HCT116 (cell line): Measurements from ENCODE around the gene TMEM266. TPM values are rescaled to one million over a fixed set of nuclear protein-coding genes. Genes with fewer than 3 reads are reported as not detected.

Experiments used
- ATAC-seq: fragments of 200-7000 bp; cut with Tn5 transposase; 2 replicates; pipeline ENCODE4 v1.9.1; 2020; ENCODE audit warnings: mild to moderate bottlenecking, moderate library complexity
- BruUV-seq: library from RNA; stranded (reverse); fragments of 400-500 nt; replicated peaks from 2 replicates; lab custom pipeline; 2021; lab: Mats Ljungman, UMichigan
- CTCF ChIA-PET: fragments of 300-600 bp; sonication (Branson Sonifier 250); formaldehyde crosslinking; loops from one replicate; lab custom pipeline; 2021; ENCODE audit warnings: antibody characterized with exemption; lab: Charles Lee
- POLR2A ChIA-PET: fragments of 300-600, 350-600 bp; sonication (Branson Sonifier 250); formaldehyde crosslinking; loops from one replicate; lab custom pipeline; 2021; ENCODE audit warnings: antibody characterized with exemption; lab: Charles Lee
- RAD21 ChIA-PET, 2 experiments: fragments of 300-600 bp; sonication (Branson Sonifier 250); formaldehyde crosslinking; loops; one replicate each; lab custom pipeline; 2023; ENCODE audit warnings: low total read pairs in 2 of 2; ENCODE audit not compliant: uncharacterized antibody in 2 of 2, unreplicated experiment in 2 of 2, low non-redundant PET in 1 of 2; lab: Charles Lee
- DNase-seq: peaks from one replicate; pipeline ENCODE4 v3.0.0-alpha.2; 2010; ENCODE audit warnings: low read depth, low spot score
- H2AFZ ChIP-seq: fragments of 200-600 bp; shearing (Covaris generic), sonication (generic); 2 replicates; pipeline ENCODE4 v1.6.1; 2017; ENCODE audit warnings: low read depth, mixed run types, mixed read lengths, antibody characterized with exemption, low read length; ENCODE audit not compliant: poor library complexity, severe bottlenecking
- H3K27ac ChIP-seq: 2 replicates; pipeline ENCODE4 v1.5.1; 2012; ENCODE audit warnings: low read depth, low read length
- H3K27me3 ChIP-seq: fragments of 200-600 bp; sonication (generic); 2 replicates; pipeline ENCODE4 v1.6.1; 2016; ENCODE audit warnings: mixed run types, low read length, mixed read lengths; ENCODE audit not compliant: insufficient read depth
- H3K36me3 ChIP-seq, 2 experiments: fragments of 200-500 bp in 1 of 2; fragments of 200-600 bp in 1 of 2; sonication (Bioruptor generic) in 1 of 2; sonication (generic) in 1 of 2; 2 replicates each; pipeline versions ENCODE4 v1.5.1 to v1.6.1; 2014 to 2016; ENCODE audit warnings: low read length in 2 of 2, inconsistent platforms in 1 of 2, mixed read lengths in 1 of 2, mixed run types in 1 of 2; ENCODE audit not compliant: insufficient read depth in 2 of 2, control insufficient read depth in 1 of 2
- H3K4me1 ChIP-seq, 2 experiments: fragments of 200-600 bp in 1 of 2; sonication (generic) in 1 of 2; 2 replicates each; pipeline versions ENCODE4 v1.5.1 to v1.6.1; 2012 to 2017; ENCODE audit warnings: low read length in 2 of 2, inconsistent platforms in 1 of 2, mild to moderate bottlenecking in 1 of 2, mixed read lengths in 1 of 2, mixed run types in 1 of 2, moderate library complexity in 1 of 2; ENCODE audit not compliant: insufficient read depth in 2 of 2, control insufficient read depth in 1 of 2
- H3K4me2 ChIP-seq: fragments of 200-600 bp; sonication (generic); 2 replicates; pipeline ENCODE4 v1.6.1; 2017; ENCODE audit warnings: mixed run types, low read length, mixed read lengths
- H3K4me3 ChIP-seq, 2 experiments: fragments of 200-600 bp in 1 of 2; sonication (generic) in 1 of 2; replicated peaks in 1 of 2; 2 replicates each; pipeline ENCODE4 v1.5.1; 2011 to 2016; ENCODE audit warnings: low read length in 2 of 2, control low read depth in 1 of 2, low read depth in 1 of 2, mild to moderate bottlenecking in 1 of 2, mixed read lengths in 1 of 2, mixed run types in 1 of 2
- H3K79me2 ChIP-seq: fragments of 200-600 bp; sonication (generic); 2 replicates; pipeline ENCODE4 v1.6.1; 2017; ENCODE audit warnings: mild to moderate bottlenecking, mixed run types, low read length, moderate library complexity, mixed read lengths; ENCODE audit not compliant: insufficient read depth
- H3K9ac ChIP-seq: fragments of 200-600 bp; sonication (generic); 2 replicates; pipeline ENCODE4 v1.6.1; 2016; ENCODE audit warnings: low read length, mixed read lengths
- H3K9me2 ChIP-seq: fragments of 200-600 bp; sonication (generic), shearing (Covaris generic); 2 replicates; pipeline ENCODE4 v1.6.1; 2017; ENCODE audit warnings: mixed run types, mild to moderate bottlenecking, moderate library complexity; ENCODE audit not compliant: insufficient read depth
- H3K9me3 ChIP-seq, 2 experiments: fragments of 200-500 bp in 1 of 2; fragments of 200-600 bp in 1 of 2; sonication (Bioruptor generic) in 1 of 2; sonication (generic) in 1 of 2; 2 replicates each; pipeline ENCODE4 v1.6.1; 2014 to 2017; ENCODE audit warnings: low read length in 2 of 2, mixed read lengths in 2 of 2, inconsistent platforms in 1 of 2, low read depth in 1 of 2, mild to moderate bottlenecking in 1 of 2, mixed run types in 1 of 2, moderate library complexity in 1 of 2; ENCODE audit not compliant: control insufficient read depth in 1 of 2, insufficient read depth in 1 of 2
- H4K20me1 ChIP-seq: fragments of 200-600 bp; sonication (generic), shearing (Covaris generic); 2 replicates; pipeline ENCODE4 v1.6.1; 2017; ENCODE audit warnings: mixed run types, mild to moderate bottlenecking, moderate library complexity; ENCODE audit not compliant: insufficient read depth
- EGR1 ChIP-seq: IDR thresholded peaks from 2 replicates; pipeline ENCODE4 v1.6.1; 2012; ENCODE audit warnings: low read depth
- ELF1 ChIP-seq: IDR thresholded peaks from 2 replicates; pipeline ENCODE4 v1.6.1; 2012; ENCODE audit warnings: low read depth, borderline replicate concordance
- EZH2phosphoT487 ChIP-seq: fragments of 200-600 bp; IDR thresholded peaks from 2 replicates; pipeline ENCODE4 v1.6.1; 2018; ENCODE audit warnings: antibody characterized with exemption, borderline replicate concordance
- POLR2A ChIP-seq: IDR thresholded peaks from 2 replicates; pipeline ENCODE4 v1.7.0; 2011; ENCODE audit warnings: borderline replicate concordance; ENCODE audit not compliant: insufficient read depth, insufficient read length; ENCODE audit errors: extremely low read depth
- POLR2AphosphoS5 ChIP-seq: IDR thresholded peaks from 2 replicates; pipeline ENCODE4 v1.6.1; 2011; ENCODE audit warnings: mild to moderate bottlenecking, low read depth, low read length, moderate library complexity
- RAD21 ChIP-seq: IDR thresholded peaks from 2 replicates; pipeline ENCODE4 v1.6.1; 2012; ENCODE audit warnings: low read depth, mild to moderate bottlenecking
- SP1 ChIP-seq: IDR thresholded peaks from 2 replicates; pipeline ENCODE4 v1.6.1; 2012; ENCODE audit warnings: low read depth
- ZFX ChIP-seq: fragments of 450-650 bp; IDR thresholded peaks from 2 replicates; pipeline ENCODE4 v1.6.1; 2017
- intact Hi-C: fragments of 100-400 bp; cut with micrococcal nuclease; formaldehyde crosslinking; loops from 2 replicates; pipeline ENCODE4 v1.10.0; 2022
- total RNA-seq: library from RNA; stranded (reverse); gene quantifications from one replicate; pipeline ENCODE4 v1.2.1, GENCODE V29; 2021; ENCODE audit not compliant: unreplicated experiment
- TF ChIP-seq, protein P1 (sequence below): IDR thresholded peaks from 2 replicates; pipeline ENCODE4 v1.6.1; 2012

TMEM266 gene
- total RNA-seq, 1 experiment from 2014 or later = 0.91 TPM

- H3K4me3 ChIP-seq = no peak overlapping the region
- DNase-seq (no peak), ATAC-seq (no peak)
- no peaks in the 10 kb centered on the region for H3K9me3 ChIP-seq
- H3K79me2 ChIP-seq = no peaks in the 10 kb centered on the region
- H2AFZ ChIP-seq = no peak overlapping the region
- intact Hi-C loops = no loop called here
- H3K27me3 ChIP-seq = no peaks in the 10 kb centered on the region
- no peaks in the 10 kb centered on the region for H4K20me1 ChIP-seq
- H3K36me3 ChIP-seq = peaks cover 3 to 4% of the 10 kb centered on the region in 2 experiments; a peak in 2 of 4 replicates
- CTCF ChIA-PET = no interaction called here
- H3K27ac ChIP-seq = no peak overlapping the region
- H3K4me1 ChIP-seq = peaks cover 23 to 25% of the 10 kb centered on the region in 2 experiments
- no peak overlapping the region for H3K4me2 ChIP-seq
- TF ChIP-seq RAD21 (no peak), ZFX (no peak), POLR2AphosphoS5 (no peak), SP1 (no peak), EZH2phosphoT487 (no peak)
- TF ChIP-seq, protein P1, sequence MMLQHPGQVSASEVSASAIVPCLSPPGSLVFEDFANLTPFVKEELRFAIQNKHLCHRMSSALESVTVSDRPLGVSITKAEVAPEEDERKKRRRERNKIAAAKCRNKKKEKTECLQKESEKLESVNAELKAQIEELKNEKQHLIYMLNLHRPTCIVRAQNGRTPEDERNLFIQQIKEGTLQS = no peak
- RAD21 ChIA-PET = no interaction called here
- POLR2A ChIA-PET = no interaction called here
- no peaks in the 10 kb centered on the region for H3K9me2 ChIP-seq
- no peak overlapping the region for H3K9ac ChIP-seq
- no TSS peak for BruUV-seq
Observed at GRCh38 chr15:76215634-76216033, 155.8 kb downstream of the TMEM266 start.

GRCh38 chr15:76217029-76217881 lies 157.5 kb downstream of the TMEM266 start:
- no peaks in the 10 kb centered on the region for H4K20me1 ChIP-seq
- ATAC-seq (peak; percentile 79), DNase-seq (peak; percentile 24)
- POLR2A ChIA-PET = no interaction called here
- H3K4me1 ChIP-seq = peaks cover 23 to 25% of the 10 kb centered on the region in 2 experiments
- CTCF ChIA-PET = no interaction called here
- no peaks in the 10 kb centered on the region for H3K9me3 ChIP-seq
- peaks cover 3 to 4% of the 10 kb centered on the region in 2 experiments; a peak in 2 of 4 replicates for H3K36me3 ChIP-seq
- no peaks in the 10 kb centered on the region for H3K79me2 ChIP-seq
- H3K27ac ChIP-seq = 0 out of 2 replicates have a peak overlapping the region, but pooled peaks have one; percentile 1
- no peaks in the 10 kb centered on the region for H3K27me3 ChIP-seq
- BruUV-seq = no TSS peak
- TF ChIP-seq EGR1 (no peak), POLR2AphosphoS5 (peak; percentile 21; the same call in 1 of the 2 replicates), ELF1 (no peak), RAD21 (no peak), POLR2A (no peak)
- TF ChIP-seq, all 23 proteins: peak for 1
- RAD21 ChIA-PET = no interaction called here
- Histone ChIP-seq H3K9ac (no peak overlapping the region), H3K9me2 (no peaks in the 10 kb centered on the region), H3K4me2 (peak overlapping the region; percentile 39), H2AFZ (no peak overlapping the region), H3K4me3 (no peak overlapping the region)
- intact Hi-C loops = no loop called here
